Fibroblast of lung (primary cell): Measurements from ENCODE around the gene EMID1.

Experiments used
- EZH2 ChIP-seq: IDR thresholded peaks from 2 replicates; pipeline ENCODE4 v1.5.1; 2012; ENCODE audit warnings: low read length, control low read depth, mild to moderate bottlenecking; ENCODE audit errors: missing control alignments
- TF ChIP-seq, protein P1 (sequence below), 2 donors: IDR thresholded peaks in 1 of 2; conservative IDR thresholded peaks in 1 of 2; 1 replicate in 1 of 2; 2 replicates in 1 of 2; pipeline ENCODE4 v1.5.1; 2011 to 2012; ENCODE audit warnings: low read length in 2 of 2, control low read depth in 1 of 2, inconsistent platforms in 1 of 2, low read depth in 1 of 2, mild to moderate bottlenecking in 1 of 2

DNA sequence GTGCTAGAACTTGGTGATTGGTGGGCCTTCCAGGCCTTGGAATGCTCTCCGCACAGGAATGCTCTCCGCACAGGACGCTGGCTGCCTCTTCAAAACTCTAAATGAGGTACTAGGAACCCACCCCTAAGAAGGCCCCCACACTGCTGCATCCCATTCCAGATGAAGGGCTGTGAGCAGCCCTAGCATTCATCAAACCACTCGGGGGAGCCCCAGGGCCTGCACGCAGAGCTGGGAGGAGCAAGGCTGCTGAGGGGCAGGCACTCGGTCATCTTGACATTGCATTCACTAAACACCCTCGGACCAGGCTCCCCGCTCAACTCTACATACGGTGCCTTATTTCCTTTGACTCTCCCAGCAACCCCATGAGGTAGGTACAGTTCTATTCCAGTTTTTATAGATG lies 49.2 kb upstream of the EMID1 start:
- TF ChIP-seq, protein P1, sequence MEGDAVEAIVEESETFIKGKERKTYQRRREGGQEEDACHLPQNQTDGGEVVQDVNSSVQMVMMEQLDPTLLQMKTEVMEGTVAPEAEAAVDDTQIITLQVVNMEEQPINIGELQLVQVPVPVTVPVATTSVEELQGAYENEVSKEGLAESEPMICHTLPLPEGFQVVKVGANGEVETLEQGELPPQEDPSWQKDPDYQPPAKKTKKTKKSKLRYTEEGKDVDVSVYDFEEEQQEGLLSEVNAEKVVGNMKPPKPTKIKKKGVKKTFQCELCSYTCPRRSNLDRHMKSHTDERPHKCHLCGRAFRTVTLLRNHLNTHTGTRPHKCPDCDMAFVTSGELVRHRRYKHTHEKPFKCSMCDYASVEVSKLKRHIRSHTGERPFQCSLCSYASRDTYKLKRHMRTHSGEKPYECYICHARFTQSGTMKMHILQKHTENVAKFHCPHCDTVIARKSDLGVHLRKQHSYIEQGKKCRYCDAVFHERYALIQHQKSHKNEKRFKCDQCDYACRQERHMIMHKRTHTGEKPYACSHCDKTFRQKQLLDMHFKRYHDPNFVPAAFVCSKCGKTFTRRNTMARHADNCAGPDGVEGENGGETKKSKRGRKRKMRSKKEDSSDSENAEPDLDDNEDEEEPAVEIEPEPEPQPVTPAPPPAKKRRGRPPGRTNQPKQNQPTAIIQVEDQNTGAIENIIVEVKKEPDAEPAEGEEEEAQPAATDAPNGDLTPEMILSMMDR (conservative IDR thresholded peaks at IDR 0.05 in 1 of 2, IDR thresholded peaks at IDR 0.05 in 1 of 2; ENCODE audit: low read depth in 1 of 2, low read length in 2 of 2) = peak; percentile 11 to 25
- TF ChIP-seq EZH2 = no peak
